Astrocyte (in vitro differentiated cells and primary cell): Measurements from ENCODE around the gene ERICH3. TPM values are rescaled to one million over a fixed set of nuclear protein-coding genes. Genes with fewer than 3 reads are reported as not detected.

ENCODE experiments used
- DNase-seq: peaks from one replicate; pipeline ENCODE4 v3.0.0-alpha.2; 2010; ENCODE audit warnings: low read depth
- FAIRE-seq: peaks from 2 replicates; lab custom pipeline; 2011; peaks lifted over from hg19 to GRCh38; lab: Jason Lieb, UNC
- H2AFZ ChIP-seq: 2 replicates; pipeline ENCODE4 v1.6.0; 2012; ENCODE audit warnings: low read depth, low read length, inconsistent platforms
- H3K27ac ChIP-seq: 2 replicates; pipeline ENCODE4 v1.5.1; 2011; ENCODE audit warnings: low read depth, low read length, inconsistent platforms
- H3K27me3 ChIP-seq: 2 replicates; pipeline ENCODE4 v1.6.0; 2011; ENCODE audit warnings: low read length, inconsistent platforms; ENCODE audit not compliant: insufficient read depth
- H3K36me3 ChIP-seq: 2 replicates; pipeline ENCODE4 v1.5.1; 2011; ENCODE audit warnings: low read length, inconsistent platforms; ENCODE audit not compliant: insufficient read depth
- H3K4me1 ChIP-seq: 2 replicates; pipeline ENCODE4 v1.5.1; 2011; ENCODE audit warnings: low read length, inconsistent platforms; ENCODE audit not compliant: insufficient read depth
- H3K4me2 ChIP-seq: 2 replicates; pipeline ENCODE4 v1.6.0; 2012; ENCODE audit warnings: low read length, inconsistent platforms
- H3K4me3 ChIP-seq: 2 replicates; pipeline ENCODE4 v1.5.1; 2011; ENCODE audit warnings: low read depth, mild to moderate bottlenecking, low read length, inconsistent platforms; ENCODE audit not compliant: insufficient read depth
- H3K79me2 ChIP-seq: 2 replicates; pipeline ENCODE4 v1.6.0; 2012; ENCODE audit warnings: mild to moderate bottlenecking, low read length, inconsistent platforms; ENCODE audit not compliant: insufficient read depth
- H3K9ac ChIP-seq: 2 replicates; pipeline ENCODE4 v1.6.0; 2012; ENCODE audit warnings: mild to moderate bottlenecking, low read length, inconsistent platforms
- H3K9me3 ChIP-seq: 2 replicates; pipeline ENCODE4 v1.5.1; 2012; ENCODE audit warnings: low read depth, mild to moderate bottlenecking, low read length, inconsistent platforms; ENCODE audit not compliant: insufficient read depth
- H4K20me1 ChIP-seq: 2 replicates; pipeline ENCODE4 v1.6.0; 2012; ENCODE audit warnings: low read length, inconsistent platforms; ENCODE audit not compliant: insufficient read depth
- H3K27ac Mint-ChIP-seq: one replicate; pipeline ENCODE4 v1.8.0; 2021; ENCODE audit warnings: mild to moderate bottlenecking, mixed read lengths; ENCODE audit not compliant: unreplicated experiment
- H3K27me3 Mint-ChIP-seq: one replicate; pipeline ENCODE4 v1.8.0; 2021; ENCODE audit warnings: low read depth, mixed read lengths; ENCODE audit not compliant: unreplicated experiment
- H3K36me3 Mint-ChIP-seq: one replicate; pipeline ENCODE4 v1.8.0; 2021; ENCODE audit warnings: low read depth, mixed read lengths; ENCODE audit not compliant: unreplicated experiment
- H3K4me1 Mint-ChIP-seq: one replicate; pipeline ENCODE4 v1.8.0; 2021; ENCODE audit warnings: low read depth, mixed read lengths; ENCODE audit not compliant: unreplicated experiment
- H3K4me3 Mint-ChIP-seq: one replicate; pipeline ENCODE4 v1.8.0; 2021; ENCODE audit warnings: mild to moderate bottlenecking, moderate library complexity, mixed read lengths; ENCODE audit not compliant: unreplicated experiment
- H3K9me3 Mint-ChIP-seq: one replicate; pipeline ENCODE4 v1.8.0; 2021; ENCODE audit warnings: mild to moderate bottlenecking, mixed read lengths; ENCODE audit not compliant: unreplicated experiment
- EZH2 ChIP-seq: IDR thresholded peaks from 2 replicates; pipeline ENCODE4 v1.6.1; 2012; ENCODE audit warnings: mild to moderate bottlenecking, low read length, inconsistent platforms; ENCODE audit not compliant: insufficient read depth
- total RNA-seq: library from RNA; stranded (reverse); gene quantifications from 2 replicates; pipeline ENCODE4 v1.2.1, GENCODE V29; 2021
- TF ChIP-seq, protein P1 (sequence below): IDR thresholded peaks from 2 replicates; pipeline ENCODE4 v1.5.1; 2011; ENCODE audit warnings: low read depth, mild to moderate bottlenecking, inconsistent platforms, low read length, moderate library complexity; ENCODE audit not compliant: insufficient read depth

Gene ERICH3
- total RNA-seq, 1 donor from 2014 or later: not detected

DNA sequence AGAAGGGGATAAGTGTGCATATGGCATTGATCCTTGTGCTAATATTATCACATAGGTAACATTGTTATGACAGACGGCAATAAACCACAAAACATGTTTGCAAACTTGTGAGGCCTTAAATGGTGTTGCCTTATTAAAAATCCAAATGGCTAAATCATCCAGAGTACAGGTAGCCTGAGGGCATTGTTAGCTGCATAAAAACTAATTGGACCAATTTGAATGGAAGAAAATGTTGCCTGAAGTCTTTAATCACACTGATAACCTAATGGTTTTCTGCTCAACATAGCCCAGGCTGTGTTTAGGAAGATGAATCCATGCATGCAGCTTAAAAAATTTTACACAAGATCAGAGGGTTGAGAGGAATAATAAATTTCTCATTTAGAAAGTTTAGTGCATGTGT lies 141.8 kb downstream of the ERICH3 start:
- TF ChIP-seq EZH2: no peak
- TF ChIP-seq, protein P1, sequence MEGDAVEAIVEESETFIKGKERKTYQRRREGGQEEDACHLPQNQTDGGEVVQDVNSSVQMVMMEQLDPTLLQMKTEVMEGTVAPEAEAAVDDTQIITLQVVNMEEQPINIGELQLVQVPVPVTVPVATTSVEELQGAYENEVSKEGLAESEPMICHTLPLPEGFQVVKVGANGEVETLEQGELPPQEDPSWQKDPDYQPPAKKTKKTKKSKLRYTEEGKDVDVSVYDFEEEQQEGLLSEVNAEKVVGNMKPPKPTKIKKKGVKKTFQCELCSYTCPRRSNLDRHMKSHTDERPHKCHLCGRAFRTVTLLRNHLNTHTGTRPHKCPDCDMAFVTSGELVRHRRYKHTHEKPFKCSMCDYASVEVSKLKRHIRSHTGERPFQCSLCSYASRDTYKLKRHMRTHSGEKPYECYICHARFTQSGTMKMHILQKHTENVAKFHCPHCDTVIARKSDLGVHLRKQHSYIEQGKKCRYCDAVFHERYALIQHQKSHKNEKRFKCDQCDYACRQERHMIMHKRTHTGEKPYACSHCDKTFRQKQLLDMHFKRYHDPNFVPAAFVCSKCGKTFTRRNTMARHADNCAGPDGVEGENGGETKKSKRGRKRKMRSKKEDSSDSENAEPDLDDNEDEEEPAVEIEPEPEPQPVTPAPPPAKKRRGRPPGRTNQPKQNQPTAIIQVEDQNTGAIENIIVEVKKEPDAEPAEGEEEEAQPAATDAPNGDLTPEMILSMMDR: no peak
- no peak overlapping the region for H3K9ac ChIP-seq
- DNase-seq (no peak), FAIRE-seq (no peak)
- H3K79me2 ChIP-seq: no peaks in the 10 kb centered on the region
- Mint-ChIP-seq H3K4me3 (no peak overlapping the region), H3K9me3 (no peaks in the 10 kb centered on the region), H3K27me3 (no peaks in the 10 kb centered on the region), H3K4me1 (peaks cover 31% of the 10 kb centered on the region), H3K27ac (no peak overlapping the region), H3K36me3 (no peaks in the 10 kb centered on the region)
- no peak overlapping the region for H2AFZ ChIP-seq
- no peaks in the 10 kb centered on the region for H3K9me3 ChIP-seq
- no peaks in the 10 kb centered on the region for H3K36me3 ChIP-seq
- no peak overlapping the region for H3K4me3 ChIP-seq
- H4K20me1 ChIP-seq: no peaks in the 10 kb centered on the region
- H3K27me3 ChIP-seq: no peaks in the 10 kb centered on the region
- no peak overlapping the region for H3K27ac ChIP-seq
- H3K4me2 ChIP-seq: no peak overlapping the region
- no peaks in the 10 kb centered on the region for H3K4me1 ChIP-seq

DNA sequence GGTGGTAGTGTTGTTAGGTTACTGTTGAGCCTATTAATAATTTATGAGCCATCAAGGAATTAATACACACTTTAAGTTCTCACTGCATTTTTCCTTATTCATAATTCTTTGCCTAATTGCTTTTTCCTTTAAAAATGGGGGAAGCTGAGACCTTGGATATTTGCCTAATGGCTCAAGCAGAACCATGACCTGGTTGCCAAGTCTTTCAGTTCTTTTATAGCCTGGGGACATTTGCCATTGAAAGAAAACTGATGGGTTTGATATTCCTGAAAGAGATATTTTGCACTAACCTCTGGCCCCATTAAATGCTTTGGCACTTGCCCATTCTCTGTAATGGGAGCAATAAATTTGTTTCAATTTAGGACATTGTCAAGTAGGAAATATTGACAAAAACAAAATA lies 142.7 kb downstream of the ERICH3 start:
- Mint-ChIP-seq H3K4me3 (no peak overlapping the region), H3K9me3 (no peaks in the 10 kb centered on the region), H3K27ac (no peak overlapping the region), H3K36me3 (no peaks in the 10 kb centered on the region), H3K27me3 (no peaks in the 10 kb centered on the region), H3K4me1 (peaks cover 31% of the 10 kb centered on the region)
- Histone ChIP-seq H3K4me3 (no peak overlapping the region), H3K4me1 (no peaks in the 10 kb centered on the region), H2AFZ (no peak overlapping the region), H3K79me2 (no peaks in the 10 kb centered on the region), H3K9ac (no peak overlapping the region), H3K36me3 (no peaks in the 10 kb centered on the region), H3K27me3 (no peaks in the 10 kb centered on the region), H3K9me3 (no peaks in the 10 kb centered on the region), H3K27ac (no peak overlapping the region), H3K4me2 (no peak overlapping the region), H4K20me1 (no peaks in the 10 kb centered on the region)
- FAIRE-seq: no peak
- DNase-seq: no peak
- TF ChIP-seq, protein P1: no peak
- TF ChIP-seq EZH2: no peak

DNA sequence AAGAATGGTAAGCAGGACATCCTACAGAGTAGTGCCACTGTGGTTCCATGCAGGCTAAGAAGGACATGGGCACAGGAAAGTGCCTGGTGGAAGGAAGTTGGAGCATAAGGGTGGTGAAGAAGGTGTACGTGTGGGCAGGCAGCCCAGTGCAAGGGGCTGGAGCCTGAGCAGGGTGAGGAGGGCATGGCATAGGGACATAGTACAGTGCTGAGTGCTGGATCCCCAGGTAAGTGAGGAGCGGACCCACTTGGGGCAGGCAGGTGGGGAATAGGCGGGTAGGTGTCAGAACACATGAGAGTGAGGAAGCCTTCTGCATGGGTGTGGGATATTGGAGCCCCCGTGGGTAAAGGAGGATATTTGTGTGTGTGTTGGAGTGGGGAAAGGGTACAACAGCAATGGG lies 145.5 kb downstream of the ERICH3 start:
- no peaks in the 10 kb centered on the region for H3K4me1 ChIP-seq
- Mint-ChIP-seq H3K27me3 (no peaks in the 10 kb centered on the region), H3K9me3 (peaks cover 2% of the 10 kb centered on the region), H3K4me1 (peaks cover 23% of the 10 kb centered on the region), H3K4me3 (no peak overlapping the region), H3K27ac (no peak overlapping the region), H3K36me3 (no peaks in the 10 kb centered on the region)
- no peaks in the 10 kb centered on the region for H3K79me2 ChIP-seq
- FAIRE-seq (no peak), DNase-seq (no peak)
- no peaks in the 10 kb centered on the region for H3K36me3 ChIP-seq
- no peaks in the 10 kb centered on the region for H3K27me3 ChIP-seq
- H4K20me1 ChIP-seq: no peaks in the 10 kb centered on the region
- H2AFZ ChIP-seq: no peak overlapping the region
- no peak overlapping the region for H3K27ac ChIP-seq
- H3K9ac ChIP-seq: no peak overlapping the region
- H3K4me3 ChIP-seq: no peak overlapping the region
- H3K4me2 ChIP-seq: no peak overlapping the region
- no peaks in the 10 kb centered on the region for H3K9me3 ChIP-seq
- no peak for TF ChIP-seq EZH2
- TF ChIP-seq, protein P1: no peak
